Measurements from ENCODE around the gene CLDN9.

CLDN9 gene

GRCh38 chr16:3003582-3004270, 9.0 kb upstream of the CLDN9 start:
- in situ Hi-C loops (cut with MboI; ENCODE audit: low sequenced_read_pairs, unreplicated experiment): no loop called here
- peak; percentile 100 for DNase-seq (ENCODE audit: low spot score)
- TF ChIP-seq, protein P1, sequence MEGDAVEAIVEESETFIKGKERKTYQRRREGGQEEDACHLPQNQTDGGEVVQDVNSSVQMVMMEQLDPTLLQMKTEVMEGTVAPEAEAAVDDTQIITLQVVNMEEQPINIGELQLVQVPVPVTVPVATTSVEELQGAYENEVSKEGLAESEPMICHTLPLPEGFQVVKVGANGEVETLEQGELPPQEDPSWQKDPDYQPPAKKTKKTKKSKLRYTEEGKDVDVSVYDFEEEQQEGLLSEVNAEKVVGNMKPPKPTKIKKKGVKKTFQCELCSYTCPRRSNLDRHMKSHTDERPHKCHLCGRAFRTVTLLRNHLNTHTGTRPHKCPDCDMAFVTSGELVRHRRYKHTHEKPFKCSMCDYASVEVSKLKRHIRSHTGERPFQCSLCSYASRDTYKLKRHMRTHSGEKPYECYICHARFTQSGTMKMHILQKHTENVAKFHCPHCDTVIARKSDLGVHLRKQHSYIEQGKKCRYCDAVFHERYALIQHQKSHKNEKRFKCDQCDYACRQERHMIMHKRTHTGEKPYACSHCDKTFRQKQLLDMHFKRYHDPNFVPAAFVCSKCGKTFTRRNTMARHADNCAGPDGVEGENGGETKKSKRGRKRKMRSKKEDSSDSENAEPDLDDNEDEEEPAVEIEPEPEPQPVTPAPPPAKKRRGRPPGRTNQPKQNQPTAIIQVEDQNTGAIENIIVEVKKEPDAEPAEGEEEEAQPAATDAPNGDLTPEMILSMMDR (IDR thresholded peaks at IDR 0.05; ENCODE audit: borderline replicate concordance, control extremely low read depth, extremely low read depth, insufficient read depth, missing control alignments): peak; percentile 78

GRCh38 chr16:3004319-3004718, 8.4 kb upstream of the CLDN9 start:
- DNase-seq (ENCODE audit: low spot score): no peak
- in situ Hi-C loops (cut with MboI; ENCODE audit: low sequenced_read_pairs, unreplicated experiment): no loop called here
- TF ChIP-seq, protein P1 (IDR thresholded peaks at IDR 0.05; ENCODE audit: borderline replicate concordance, control extremely low read depth, extremely low read depth, insufficient read depth, missing control alignments): no peak

- TF ChIP-seq, protein P1 (IDR thresholded peaks at IDR 0.05; ENCODE audit: borderline replicate concordance, control extremely low read depth, extremely low read depth, insufficient read depth, missing control alignments): no peak
- in situ Hi-C loops (cut with MboI; ENCODE audit: low sequenced_read_pairs, unreplicated experiment): no loop called here
- no peak for DNase-seq (ENCODE audit: low spot score)
Observed at GRCh38 chr16:3004781-3005284, 7.9 kb upstream of the CLDN9 start.

GRCh38 chr16:3007059-3007956, 5.4 kb upstream of the CLDN9 start:
- TF ChIP-seq, protein P1 (IDR thresholded peaks at IDR 0.05; ENCODE audit: borderline replicate concordance, control extremely low read depth, extremely low read depth, insufficient read depth, missing control alignments): no peak
- no peak for DNase-seq (ENCODE audit: low spot score)

GRCh38 chr16:3007957-3008689, 4.6 kb upstream of the CLDN9 start:
- no peak for DNase-seq (ENCODE audit: low spot score)
- TF ChIP-seq, protein P1 (IDR thresholded peaks at IDR 0.05; ENCODE audit: borderline replicate concordance, control extremely low read depth, extremely low read depth, insufficient read depth, missing control alignments): no peak
- in situ Hi-C loops (cut with MboI; ENCODE audit: low sequenced_read_pairs, unreplicated experiment): no loop called here

More at GRCh38 chr16:3007059-3007956, 5.4 kb upstream of the CLDN9 start:
- in situ Hi-C loops (cut with MboI; ENCODE audit: low sequenced_read_pairs, unreplicated experiment): no loop called here

DNA sequence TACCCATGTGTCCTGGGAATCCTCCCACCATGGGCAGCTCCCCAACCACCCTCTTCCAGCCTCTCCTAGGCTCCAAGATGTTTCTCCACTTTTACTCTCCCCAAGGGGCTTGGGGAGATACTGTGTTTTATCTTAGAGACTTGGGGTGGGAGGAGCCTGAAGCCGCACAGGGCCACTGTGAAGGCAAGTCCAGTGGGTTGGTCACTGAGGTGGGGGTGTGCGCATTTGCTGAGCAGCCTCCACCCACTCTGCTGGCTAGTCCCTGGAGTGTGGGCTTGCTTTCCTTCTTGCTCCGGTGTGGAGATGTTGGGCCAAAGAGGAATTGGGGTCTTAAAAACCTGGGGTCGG, 4.1 kb upstream of the CLDN9 start:
- in situ Hi-C loops (cut with MboI; ENCODE audit: low sequenced_read_pairs, unreplicated experiment): no loop called here
- TF ChIP-seq, protein P1 (IDR thresholded peaks at IDR 0.05; ENCODE audit: borderline replicate concordance, control extremely low read depth, extremely low read depth, insufficient read depth, missing control alignments): no peak
- no peak for DNase-seq (ENCODE audit: low spot score)

Measured in GM13976 (cell line).